ENCODE data around the gene SNAI3. TPM values are rescaled to one million over a fixed set of nuclear protein-coding genes. Genes with fewer than 3 reads are reported as not detected.

The SNAI3 gene
- total RNA-seq, 4 donors from 2014 or later: 0.33 to 1.3 (median 1.3) TPM

DNA sequence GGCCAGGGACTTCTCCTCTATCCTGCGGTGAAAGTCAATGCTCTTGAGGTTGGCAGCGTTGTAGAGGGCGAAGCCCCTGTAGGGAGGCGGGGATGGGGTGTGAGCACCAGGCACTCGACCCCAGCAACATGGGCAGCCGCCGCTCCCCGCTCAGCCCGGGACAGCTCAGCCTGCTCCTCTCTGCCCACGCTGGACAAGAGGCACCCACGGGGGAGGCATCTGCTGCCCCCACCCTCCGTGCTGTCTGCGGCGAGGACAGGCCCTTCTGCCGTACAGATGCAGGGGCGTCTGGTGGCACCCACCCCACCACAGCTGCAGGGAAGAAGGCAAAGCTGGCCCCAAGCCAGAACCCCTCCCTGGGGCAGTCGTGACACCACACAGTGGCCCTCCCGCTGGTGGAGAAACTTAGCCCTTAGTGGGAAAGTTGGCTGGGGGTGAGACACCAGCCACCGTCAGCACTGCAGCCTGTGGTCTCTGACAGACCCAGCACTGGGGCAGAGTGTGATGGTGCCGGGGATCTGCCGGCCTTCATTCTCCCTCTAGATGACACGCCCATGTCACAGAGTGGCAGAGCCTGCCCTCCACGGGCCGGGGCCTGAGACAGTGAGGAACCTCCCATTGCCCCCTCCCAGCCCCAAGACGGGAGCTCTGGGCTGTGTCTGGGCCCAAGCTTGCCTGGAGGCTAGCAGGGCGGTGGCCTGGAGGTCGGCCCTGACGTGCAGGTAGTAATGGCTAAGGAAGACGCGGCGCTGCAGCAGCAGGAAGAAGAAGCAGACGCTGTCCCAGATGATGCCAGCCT lies 39.5 kb upstream of the SNAI3 start:
- H3K27me3 ChIP-seq: no peaks in the 10 kb centered on the region
- H3K4me3 ChIP-seq (replicated peaks in 1 of 3): no peak overlapping the region
- intact Hi-C loops (cut with DNase I): no loop called here
- H3K4me1 ChIP-seq: peaks cover 0 to 6% of the 10 kb centered on the region in 2 donors
- 94 to 95% methylated on average over 15 to 20 of the region's 32 CpGs for WGBS, 2 donors
- no peak for DNase-seq
- H3K36me3 ChIP-seq: peaks cover 50 to 62% of the 10 kb centered on the region in 2 donors
- TF ChIP-seq, protein P1, sequence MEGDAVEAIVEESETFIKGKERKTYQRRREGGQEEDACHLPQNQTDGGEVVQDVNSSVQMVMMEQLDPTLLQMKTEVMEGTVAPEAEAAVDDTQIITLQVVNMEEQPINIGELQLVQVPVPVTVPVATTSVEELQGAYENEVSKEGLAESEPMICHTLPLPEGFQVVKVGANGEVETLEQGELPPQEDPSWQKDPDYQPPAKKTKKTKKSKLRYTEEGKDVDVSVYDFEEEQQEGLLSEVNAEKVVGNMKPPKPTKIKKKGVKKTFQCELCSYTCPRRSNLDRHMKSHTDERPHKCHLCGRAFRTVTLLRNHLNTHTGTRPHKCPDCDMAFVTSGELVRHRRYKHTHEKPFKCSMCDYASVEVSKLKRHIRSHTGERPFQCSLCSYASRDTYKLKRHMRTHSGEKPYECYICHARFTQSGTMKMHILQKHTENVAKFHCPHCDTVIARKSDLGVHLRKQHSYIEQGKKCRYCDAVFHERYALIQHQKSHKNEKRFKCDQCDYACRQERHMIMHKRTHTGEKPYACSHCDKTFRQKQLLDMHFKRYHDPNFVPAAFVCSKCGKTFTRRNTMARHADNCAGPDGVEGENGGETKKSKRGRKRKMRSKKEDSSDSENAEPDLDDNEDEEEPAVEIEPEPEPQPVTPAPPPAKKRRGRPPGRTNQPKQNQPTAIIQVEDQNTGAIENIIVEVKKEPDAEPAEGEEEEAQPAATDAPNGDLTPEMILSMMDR (IDR thresholded peaks at IDR 0.05): no peak
- no peak for TF ChIP-seq POLR2A (IDR thresholded peaks at IDR 0.05)
- no peaks in the 10 kb centered on the region for H3K9me3 ChIP-seq
- H3K27ac ChIP-seq: no peak overlapping the region

DNA sequence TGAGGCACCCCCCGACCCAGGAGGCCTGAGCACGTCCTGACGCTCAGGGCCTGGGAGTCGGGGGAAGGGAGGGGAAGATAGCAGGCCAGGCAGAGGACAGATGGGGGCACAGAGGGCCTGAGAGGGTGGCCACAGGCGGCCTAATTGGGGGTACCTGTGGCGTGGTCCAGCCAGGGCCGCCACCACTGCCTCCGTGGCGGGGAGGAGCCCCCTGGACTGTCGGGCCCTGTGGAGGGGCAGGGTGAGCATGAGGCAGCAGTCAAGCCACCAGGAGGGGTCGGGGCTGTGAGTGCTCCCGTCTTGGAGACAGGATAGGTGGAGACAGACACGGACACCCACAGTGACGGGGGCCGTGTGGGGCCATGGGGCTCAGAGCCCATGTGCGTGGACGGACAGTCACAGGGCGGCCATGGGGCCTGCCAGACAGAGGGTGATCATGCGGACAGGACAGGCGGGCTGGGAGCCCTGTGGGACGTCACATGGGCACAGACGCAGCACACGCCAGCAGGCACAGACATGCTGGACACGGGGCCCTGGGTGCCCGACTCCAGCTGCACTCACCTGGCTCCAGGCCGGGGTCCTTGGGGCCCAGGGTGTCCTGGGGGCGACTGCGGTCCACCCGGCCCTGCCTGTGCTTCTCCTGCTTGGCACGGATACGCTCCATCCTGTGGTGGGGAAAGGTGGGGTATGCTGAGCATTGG lies 38.7 kb upstream of the SNAI3 start:
- intact Hi-C loops (cut with DNase I): no loop called here
- H3K9me3 ChIP-seq: no peaks in the 10 kb centered on the region
- DNase-seq: no peak
- no peaks in the 10 kb centered on the region for H3K27me3 ChIP-seq
- TF ChIP-seq, protein P1 (IDR thresholded peaks at IDR 0.05): no peak
- no peak for TF ChIP-seq POLR2A (IDR thresholded peaks at IDR 0.05)
- no peak overlapping the region for H3K4me3 ChIP-seq (replicated peaks in 1 of 3)
- peaks cover 0 to 6% of the 10 kb centered on the region in 2 donors for H3K4me1 ChIP-seq
- WGBS, 2 donors: 87 to 90% methylated on average over 22 to 24 of the region's 31 CpGs
- H3K27ac ChIP-seq: no peak overlapping the region
- H3K36me3 ChIP-seq: peaks cover 55 to 64% of the 10 kb centered on the region in 2 donors

DNA sequence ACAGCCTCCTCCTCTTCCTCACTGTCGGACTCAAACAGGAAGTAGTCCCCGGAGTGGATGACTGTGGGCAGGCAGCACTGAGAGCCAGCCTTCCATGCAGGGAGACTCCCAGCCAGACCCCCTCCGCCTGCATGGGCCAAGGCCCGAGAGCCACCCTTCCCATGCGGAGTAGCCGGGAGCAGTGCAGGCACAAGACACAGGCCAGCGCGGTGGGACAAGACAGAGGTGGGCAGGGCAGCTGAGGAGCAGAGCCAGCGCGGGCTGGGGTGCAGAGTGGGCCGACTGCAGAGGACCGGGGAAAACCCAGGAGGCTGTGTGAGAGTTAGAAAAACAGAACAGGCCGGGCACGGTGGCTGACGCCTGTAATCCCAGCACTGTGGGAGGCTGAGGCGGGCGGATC lies 37.6 kb upstream of the SNAI3 start:
- no peaks in the 10 kb centered on the region for H3K27me3 ChIP-seq
- 94 to 96% methylated on average over 14 to 16 of the region's 17 CpGs for WGBS, 2 donors
- peaks cover 0 to 6% of the 10 kb centered on the region in 2 donors for H3K4me1 ChIP-seq
- H3K9me3 ChIP-seq: no peaks in the 10 kb centered on the region
- no peak for TF ChIP-seq POLR2A (IDR thresholded peaks at IDR 0.05)
- TF ChIP-seq, protein P1 (IDR thresholded peaks at IDR 0.05): no peak
- intact Hi-C loops (cut with DNase I): no loop called here
- H3K36me3 ChIP-seq: peaks cover 61 to 74% of the 10 kb centered on the region in 2 donors
- no peak for DNase-seq
- H3K27ac ChIP-seq: no peak overlapping the region
- no peak overlapping the region for H3K4me3 ChIP-seq (replicated peaks in 1 of 3)

DNA sequence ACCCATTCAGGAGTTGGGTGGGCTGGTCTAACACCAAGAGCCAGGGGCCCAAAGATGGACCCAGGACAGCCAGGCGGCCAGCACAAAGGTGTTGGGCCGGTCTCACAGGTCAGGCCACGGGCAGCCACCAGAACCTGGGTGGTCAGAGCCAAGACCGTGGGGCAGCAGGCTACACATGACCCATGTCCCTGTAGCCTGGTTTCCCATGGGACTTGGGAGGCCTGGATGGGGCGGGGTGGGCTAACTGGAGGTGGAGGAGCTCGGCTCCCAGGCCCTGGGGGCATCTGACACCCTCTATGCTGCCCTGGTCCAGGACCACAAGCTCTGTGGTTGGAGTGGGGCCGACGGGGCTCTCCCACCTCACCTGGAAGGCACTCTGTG lies 37.2 kb upstream of the SNAI3 start:
- no peak for TF ChIP-seq POLR2A (IDR thresholded peaks at IDR 0.05)
- TF ChIP-seq, protein P1 (IDR thresholded peaks at IDR 0.05): no peak
- Histone ChIP-seq H3K27me3 (no peaks in the 10 kb centered on the region), H3K4me3 (replicated peaks in 1 of 3) (no peak overlapping the region), H3K36me3 (peaks cover 61 to 76% of the 10 kb centered on the region in 2 donors), H3K4me1 (peaks cover 0 to 10% of the 10 kb centered on the region in 2 donors), H3K27ac (no peak overlapping the region), H3K9me3 (no peaks in the 10 kb centered on the region)
- WGBS, 2 donors: 64 to 87% methylated on average over 4 to 5 of the region's 8 CpGs
- no peak for DNase-seq
- intact Hi-C loops (cut with DNase I): no loop called here

Data from thyroid gland (tissue), 4 donors.